Effector memory CD4-positive, alpha-beta T cell (primary cell): ENCODE data around the gene NUMBL.
"Not testable (repeated sequence)": the region's sequence is repeated elsewhere in the genome, so short reads cannot be mapped to it uniquely, and the experiment has no call there.

Experiments
- DNase-seq, 3 donors: peaks; one replicate each; pipeline ENCODE4 v3.0.0-alpha.2; 2020
- H3K27ac ChIP-seq: 2 replicates; pipeline ENCODE4 v1.7.0; 2013; ENCODE audit warnings: mild to moderate bottlenecking, low read length, moderate library complexity; ENCODE audit not compliant: insufficient read depth, poor library complexity, severe bottlenecking
- H3K27me3 ChIP-seq: replicated peaks from 2 replicates; pipeline ENCODE4 v1.7.0; 2013; ENCODE audit warnings: mild to moderate bottlenecking, low read length; ENCODE audit not compliant: insufficient read depth, control insufficient read depth, poor library complexity, severe bottlenecking
- H3K36me3 ChIP-seq: 2 replicates; pipeline ENCODE4 v1.7.0; 2013; ENCODE audit warnings: mild to moderate bottlenecking, low read length, moderate library complexity; ENCODE audit not compliant: control insufficient read depth, insufficient read depth
- H3K4me1 ChIP-seq: 2 replicates; pipeline ENCODE4 v1.7.0; 2013; ENCODE audit warnings: low read length, mild to moderate bottlenecking; ENCODE audit not compliant: control insufficient read depth, insufficient read depth, poor library complexity, severe bottlenecking
- H3K4me3 ChIP-seq: 2 replicates; pipeline ENCODE4 v1.7.0; 2013; ENCODE audit warnings: low read length, low read depth, mild to moderate bottlenecking; ENCODE audit not compliant: insufficient read depth, poor library complexity, severe bottlenecking
- H3K9me3 ChIP-seq: 2 replicates; pipeline ENCODE4 v1.7.0; 2013; ENCODE audit warnings: mild to moderate bottlenecking, low read length, moderate library complexity; ENCODE audit not compliant: control insufficient read depth

The NUMBL gene

DNA sequence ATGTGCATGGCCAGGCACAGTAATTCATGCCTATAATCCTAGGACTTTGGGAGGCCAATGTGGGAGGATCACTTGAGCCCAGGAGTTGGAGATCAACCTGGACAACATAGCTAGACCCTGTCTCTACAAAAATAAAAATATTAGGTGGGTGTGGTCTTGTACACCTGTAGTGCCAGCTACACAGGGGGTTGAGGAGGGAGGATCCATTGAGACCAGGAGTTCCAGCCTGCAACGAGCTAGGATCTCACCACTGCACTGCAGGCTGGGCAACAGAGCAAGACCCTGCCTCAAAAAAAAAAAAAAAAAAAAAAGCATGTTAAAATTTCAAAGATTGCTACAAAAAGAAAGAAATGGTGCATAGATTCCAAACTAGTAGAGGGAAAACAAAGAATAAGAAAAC lies 52.1 kb downstream of the NUMBL start:
- H3K36me3 ChIP-seq, result no peaks in the 10 kb centered on the region
- H3K4me3 ChIP-seq, result no peak overlapping the region
- no peaks in the 10 kb centered on the region for H3K27me3 ChIP-seq
- no peak overlapping the region for H3K27ac ChIP-seq
- peaks cover 8% of the 10 kb centered on the region for H3K4me1 ChIP-seq
- H3K9me3 ChIP-seq, result no peaks in the 10 kb centered on the region
- no peak for DNase-seq

DNA sequence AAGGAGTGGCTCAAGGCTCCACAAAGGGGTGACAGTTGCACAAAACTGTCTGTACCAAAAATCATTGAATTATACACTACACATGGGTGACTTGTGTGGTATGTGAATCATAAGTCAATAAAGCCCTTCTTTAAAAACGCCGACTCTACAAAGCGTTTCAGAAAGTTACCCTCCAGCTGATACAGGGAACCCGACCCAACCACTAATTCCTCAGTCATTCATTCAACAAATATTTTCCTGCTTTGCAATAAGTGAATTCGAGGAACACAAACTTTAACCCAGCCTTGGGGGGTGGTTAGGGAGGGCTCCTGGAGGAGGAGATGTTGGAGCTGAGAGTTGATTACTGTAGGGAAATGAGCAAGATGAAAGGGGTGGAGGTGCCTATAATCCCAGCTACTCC lies 57.2 kb downstream of the NUMBL start:
- no peaks in the 10 kb centered on the region for H3K27me3 ChIP-seq
- no peak for DNase-seq
- no peak overlapping the region for H3K27ac ChIP-seq

DNA sequence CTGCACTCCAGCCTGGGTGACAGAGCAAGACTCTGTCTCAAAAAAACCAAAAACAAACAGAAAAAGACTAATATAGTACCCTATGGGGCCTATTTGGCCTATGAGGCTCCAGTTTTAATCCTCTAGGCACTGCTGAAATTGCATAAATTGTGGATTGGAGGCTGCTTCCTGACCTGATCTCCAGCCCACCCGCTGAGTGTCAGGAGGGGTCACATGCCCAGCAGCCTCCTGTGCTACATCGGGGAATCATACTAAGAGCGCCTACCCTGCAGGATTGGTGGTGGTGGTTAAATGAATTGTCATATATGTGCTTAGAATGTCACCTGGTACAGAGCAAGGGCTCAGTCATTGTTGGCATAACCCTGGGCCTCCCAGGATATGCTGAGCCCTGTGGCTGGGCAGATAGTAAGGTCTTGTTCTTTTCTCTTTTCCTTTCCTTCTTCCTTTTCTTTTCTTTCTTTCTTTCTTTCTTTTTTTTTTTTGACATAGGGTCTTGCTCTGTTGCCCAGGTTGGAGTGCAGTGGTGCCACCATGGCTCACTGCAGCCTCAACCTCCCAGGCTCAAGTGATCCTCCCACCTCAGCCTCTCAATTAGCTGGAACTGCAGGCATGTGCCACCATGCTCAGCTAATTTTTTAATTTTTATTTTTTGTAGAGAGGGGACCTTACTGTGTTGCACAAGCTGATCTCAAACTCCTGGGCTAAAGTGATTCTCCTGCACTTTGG lies 58.0 kb downstream of the NUMBL start:
- no peak overlapping the region for H3K4me3 ChIP-seq
- H3K4me1 ChIP-seq, result peaks cover 8% of the 10 kb centered on the region
- no peaks in the 10 kb centered on the region for H3K36me3 ChIP-seq

More for the DNA sequence above, 57.2 kb downstream of the NUMBL start:
- Histone ChIP-seq H3K4me1 (peaks cover 8% of the 10 kb centered on the region), H3K4me3 (no peak overlapping the region), H3K9me3 (no peaks in the 10 kb centered on the region), H3K36me3 (no peaks in the 10 kb centered on the region)

DNA sequence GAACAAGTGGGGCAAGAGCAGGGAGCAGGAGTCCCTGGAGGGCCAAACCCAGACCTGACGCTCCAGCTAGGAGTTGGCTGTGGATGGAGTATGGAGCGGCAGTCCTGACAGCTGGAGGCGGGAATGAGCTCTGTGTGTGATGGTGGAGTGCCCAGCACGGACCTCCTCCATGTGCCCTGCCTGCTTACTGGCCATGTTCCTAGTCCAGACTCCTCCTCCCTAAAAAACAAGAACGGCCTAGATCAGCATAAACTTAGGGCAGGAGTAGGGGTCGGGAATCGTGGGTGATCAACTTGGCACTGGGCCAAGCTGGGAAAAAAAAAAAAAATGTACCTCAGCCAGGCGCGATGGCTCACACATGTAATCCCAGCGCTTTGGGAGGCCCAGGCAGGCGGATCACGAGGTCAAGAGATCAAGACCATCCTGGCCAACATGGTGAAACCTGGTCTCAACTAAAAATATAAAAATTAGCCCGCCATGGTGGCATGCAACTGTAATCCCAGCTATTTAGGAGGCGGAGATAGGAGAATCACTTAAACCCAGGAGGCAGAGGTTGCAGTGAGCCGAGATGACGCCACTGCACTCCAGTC lies 59.8 kb downstream of the NUMBL start:
- H3K27ac ChIP-seq, result no peak overlapping the region
- no peak for DNase-seq

More for the DNA sequence above, 58.0 kb downstream of the NUMBL start:
- DNase-seq, result no peak
- no peaks in the 10 kb centered on the region for H3K27me3 ChIP-seq
- no peaks in the 10 kb centered on the region for H3K9me3 ChIP-seq
- H3K27ac ChIP-seq, result no peak overlapping the region

DNA sequence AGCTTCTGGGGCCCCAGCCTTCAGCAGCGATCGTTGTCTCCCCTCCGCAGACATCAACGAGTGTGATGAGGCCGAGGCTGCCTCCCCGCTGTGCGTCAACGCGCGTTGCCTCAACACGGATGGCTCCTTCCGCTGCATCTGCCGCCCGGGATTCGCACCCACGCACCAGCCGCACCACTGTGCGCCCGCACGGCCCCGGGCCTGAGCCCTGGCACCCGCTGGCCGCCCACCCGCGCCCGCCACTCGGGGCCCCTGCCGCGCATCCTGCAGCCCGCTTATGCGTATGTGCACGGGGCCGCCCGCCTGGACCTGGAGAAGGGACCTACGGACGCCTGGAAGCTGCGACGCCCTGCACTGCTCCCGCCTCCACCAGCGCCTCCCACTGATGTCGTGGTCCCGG lies 61.1 kb downstream of the NUMBL start:
- Histone ChIP-seq H3K4me3 (no peak overlapping the region), H3K4me1 (peaks cover 2% of the 10 kb centered on the region), H3K27me3 (no peaks in the 10 kb centered on the region), H3K36me3 (no peaks in the 10 kb centered on the region), H3K9me3 (no peaks in the 10 kb centered on the region), H3K27ac (no peak overlapping the region)
- DNase-seq, result no peak

More for the DNA sequence above, 59.8 kb downstream of the NUMBL start:
- H3K27me3 ChIP-seq, result no peaks in the 10 kb centered on the region
- H3K4me3 ChIP-seq, result no peak overlapping the region
- peaks cover 8% of the 10 kb centered on the region for H3K4me1 ChIP-seq
- no peaks in the 10 kb centered on the region for H3K9me3 ChIP-seq
- H3K36me3 ChIP-seq, result no peaks in the 10 kb centered on the region

DNA sequence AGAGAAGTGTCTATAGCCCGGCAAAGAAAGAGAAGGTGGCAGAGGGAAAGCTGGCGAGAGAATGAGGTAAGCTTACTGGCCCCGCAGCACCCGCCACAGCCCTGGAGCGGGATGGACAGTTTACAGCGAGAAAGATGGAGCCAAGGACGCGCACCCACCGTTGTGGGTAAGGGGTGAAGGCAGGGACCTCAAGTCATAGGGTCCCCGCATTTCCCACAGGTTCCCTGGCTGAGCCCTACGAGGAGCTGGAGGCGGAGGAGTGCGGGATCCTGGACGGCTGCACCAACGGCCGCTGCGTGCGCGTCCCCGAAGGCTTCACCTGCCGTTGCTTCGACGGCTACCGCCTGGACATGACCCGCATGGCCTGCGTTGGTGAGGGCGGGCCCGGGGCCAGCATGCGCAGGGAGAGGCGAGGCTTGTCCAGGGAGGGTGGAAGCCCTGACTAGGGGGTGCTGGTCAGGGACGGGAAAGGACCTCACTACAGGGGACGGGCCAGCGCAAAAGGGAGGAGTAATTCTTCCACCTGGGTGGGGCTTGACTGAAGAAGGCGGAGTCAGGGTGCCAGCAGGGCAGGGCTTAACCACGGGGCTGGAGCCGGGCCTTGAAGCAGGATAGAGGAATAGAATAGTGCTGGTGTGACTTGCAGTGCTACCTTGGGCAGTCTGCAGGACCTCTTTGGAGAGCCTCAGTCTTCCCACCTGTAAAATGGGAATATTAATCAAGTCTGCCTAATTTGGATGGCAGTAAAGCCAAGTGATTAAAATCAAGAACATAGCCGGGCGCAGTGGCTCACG lies 62.8 kb downstream of the NUMBL start:
- DNase-seq, result no peak
- H3K27ac ChIP-seq, result no peak overlapping the region
- H3K9me3 ChIP-seq, result no peaks in the 10 kb centered on the region
- H3K4me1 ChIP-seq, result no peaks in the 10 kb centered on the region
- H3K4me3 ChIP-seq, result no peak overlapping the region
- peaks cover 9% of the 10 kb centered on the region for H3K36me3 ChIP-seq
- H3K27me3 ChIP-seq, result no peaks in the 10 kb centered on the region

DNA sequence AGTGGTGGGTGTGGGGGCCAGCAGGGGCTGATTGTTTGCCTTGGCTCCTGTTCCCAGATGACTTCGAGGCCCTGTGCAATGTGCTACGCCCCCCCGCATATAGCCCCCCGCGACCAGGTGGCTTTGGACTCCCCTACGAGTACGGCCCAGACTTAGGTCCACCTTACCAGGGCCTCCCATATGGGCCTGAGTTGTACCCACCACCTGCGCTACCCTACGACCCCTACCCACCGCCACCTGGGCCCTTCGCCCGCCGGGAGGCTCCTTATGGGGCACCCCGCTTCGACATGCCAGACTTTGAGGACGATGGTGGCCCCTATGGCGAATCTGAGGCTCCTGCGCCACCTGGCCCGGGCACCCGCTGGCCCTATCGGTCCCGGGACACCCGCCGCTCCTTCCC lies 63.5 kb downstream of the NUMBL start:
- Histone ChIP-seq H3K27me3 (no peaks in the 10 kb centered on the region), H3K36me3 (peaks cover 12% of the 10 kb centered on the region), H3K27ac (no peak overlapping the region), H3K4me1 (no peaks in the 10 kb centered on the region), H3K4me3 (no peak overlapping the region), H3K9me3 (no peaks in the 10 kb centered on the region)
- DNase-seq, result no peak

DNA sequence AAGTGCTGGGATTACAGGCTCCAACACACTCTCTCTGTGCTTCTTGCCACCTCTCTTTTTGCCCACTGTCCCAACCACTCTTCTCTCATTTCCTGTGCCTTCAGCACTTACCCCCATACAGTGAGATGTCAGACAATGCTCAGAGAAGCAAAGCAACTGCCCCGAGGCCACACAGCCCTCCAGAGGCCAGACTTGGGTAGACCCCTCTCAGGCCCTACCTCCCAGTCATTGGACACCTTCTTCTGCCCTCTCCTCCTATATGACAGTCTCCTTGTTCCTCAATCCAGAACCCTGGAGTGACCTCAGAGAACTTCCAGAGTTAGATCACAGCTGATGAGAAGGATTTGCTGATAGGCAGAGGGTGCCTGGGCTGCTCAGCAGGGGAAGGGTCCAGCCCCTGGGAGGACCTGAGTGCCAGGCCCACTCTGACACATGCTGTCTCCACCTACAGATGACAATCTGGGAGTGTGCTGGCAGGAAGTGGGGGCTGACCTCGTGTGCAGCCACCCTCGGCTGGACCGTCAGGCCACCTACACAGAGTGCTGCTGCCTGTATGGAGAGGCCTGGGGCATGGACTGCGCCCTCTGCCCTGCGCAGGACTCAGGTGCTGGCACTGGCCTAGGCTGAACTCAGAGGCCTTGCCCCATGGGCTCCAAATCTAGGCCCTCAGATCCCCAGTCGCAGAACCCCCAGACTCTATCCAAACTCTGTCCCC lies 64.9 kb downstream of the NUMBL start:
- H3K27ac ChIP-seq, result no peak overlapping the region
- no peaks in the 10 kb centered on the region for H3K9me3 ChIP-seq
- H3K36me3 ChIP-seq, result peaks cover 20% of the 10 kb centered on the region
- no peak for DNase-seq
- H3K4me1 ChIP-seq, result no peaks in the 10 kb centered on the region
- no peaks in the 10 kb centered on the region for H3K27me3 ChIP-seq
- no peak overlapping the region for H3K4me3 ChIP-seq

DNA sequence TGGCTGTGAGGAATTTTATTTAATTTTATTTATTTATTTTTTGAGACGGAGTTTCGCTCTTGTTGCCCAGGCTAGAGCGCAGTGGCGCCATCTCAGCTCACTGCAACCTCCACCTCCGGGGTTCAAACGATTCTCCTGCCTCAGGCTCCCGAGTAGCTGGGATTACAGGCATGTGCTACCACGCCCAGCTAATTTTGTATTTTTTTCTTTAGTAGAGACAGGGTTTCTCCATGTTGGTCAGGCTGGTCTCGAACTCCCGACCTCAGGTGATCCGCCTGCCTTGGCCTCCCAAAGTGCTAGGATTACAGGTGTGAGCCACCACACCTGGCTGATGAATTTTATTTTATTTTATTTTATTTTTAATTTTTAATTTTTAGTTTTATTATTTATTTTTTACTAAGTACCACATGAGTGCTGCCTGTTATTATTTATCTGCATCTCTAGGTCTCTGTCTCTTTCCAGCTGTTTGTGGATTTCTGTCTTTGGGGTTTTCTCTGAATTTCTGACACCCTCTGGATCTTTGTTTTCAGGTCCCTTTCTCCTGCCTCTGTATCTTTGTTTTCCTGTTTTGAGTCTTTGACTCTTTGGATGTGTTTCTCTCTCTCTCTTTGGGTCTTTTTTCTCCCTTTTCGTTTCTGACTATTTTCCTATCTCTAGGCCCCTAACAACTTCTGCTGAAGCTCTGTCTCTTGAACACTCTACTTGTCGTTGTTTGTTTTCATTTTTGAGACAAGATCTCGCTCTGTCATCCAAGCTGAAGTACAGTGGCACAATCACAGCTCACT lies 65.9 kb downstream of the NUMBL start:
- DNase-seq, H3K9me3 ChIP-seq, H3K27me3 ChIP-seq, H3K27ac ChIP-seq, H3K4me1 ChIP-seq, H3K4me3 ChIP-seq: not testable (repeated sequence)
- peaks cover 24% of the 10 kb centered on the region for H3K36me3 ChIP-seq
